Measurements from ENCODE around the gene OPHN1.

The OPHN1 gene

DNA sequence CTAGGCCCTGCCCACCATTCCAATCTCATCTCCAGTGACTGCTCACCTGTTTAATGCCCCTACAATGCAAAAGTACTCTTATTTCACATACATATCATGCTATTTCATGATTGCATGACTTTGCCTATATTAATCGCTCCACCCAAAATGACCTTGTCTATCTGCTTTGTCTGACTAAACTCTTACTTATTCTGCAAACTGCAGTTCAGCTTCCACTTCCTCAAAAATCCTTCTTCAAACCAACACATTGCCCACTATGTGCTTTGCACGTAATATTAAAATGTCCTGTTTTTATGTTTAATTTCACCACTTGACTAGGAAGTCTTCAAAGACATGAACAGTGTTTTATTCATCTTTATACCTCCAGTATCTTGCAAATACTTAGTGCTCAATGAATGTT, 229.6 kb downstream of the OPHN1 start:
- Histone ChIP-seq H3K79me2 (ENCODE audit: insufficient read depth, low read depth) (no peaks in the 10 kb centered on the region), H3K4me2 (no peak overlapping the region), H3K36me3 (ENCODE audit: insufficient read depth) (no peaks in the 10 kb centered on the region), H3K9ac (no peak overlapping the region), H3K4me1 (ENCODE audit: low read depth, poor library complexity, severe bottlenecking) (no peaks in the 10 kb centered on the region), H3K27ac (no peak overlapping the region), H4K20me1 (ENCODE audit: insufficient read depth) (no peaks in the 10 kb centered on the region), H3K4me3 (IDR thresholded peaks at IDR 0.05; ENCODE audit: insufficient read depth, low read depth, low read length) (no peak overlapping the region), H2AFZ (ENCODE audit: low read depth) (no peak overlapping the region), H3K27me3 (ENCODE audit: insufficient read depth, low read depth) (no peaks in the 10 kb centered on the region)
- TF ChIP-seq CTCF (conservative IDR thresholded peaks at IDR 0.05; ENCODE audit: low read depth, low read length), result no peak

GRCh38 chrX:68203211-68203610, 230.1 kb downstream of the OPHN1 start:
- Histone ChIP-seq H3K27me3 (ENCODE audit: insufficient read depth, low read depth) (no peaks in the 10 kb centered on the region), H3K4me3 (IDR thresholded peaks at IDR 0.05; ENCODE audit: insufficient read depth, low read depth, low read length) (no peak overlapping the region), H4K20me1 (ENCODE audit: insufficient read depth) (no peaks in the 10 kb centered on the region), H3K36me3 (ENCODE audit: insufficient read depth) (no peaks in the 10 kb centered on the region), H3K9ac (no peak overlapping the region), H3K4me2 (no peak overlapping the region), H3K27ac (no peak overlapping the region), H2AFZ (ENCODE audit: low read depth) (no peak overlapping the region), H3K4me1 (ENCODE audit: low read depth, poor library complexity, severe bottlenecking) (no peaks in the 10 kb centered on the region), H3K79me2 (ENCODE audit: insufficient read depth, low read depth) (no peaks in the 10 kb centered on the region)
- TF ChIP-seq CTCF (conservative IDR thresholded peaks at IDR 0.05; ENCODE audit: low read depth, low read length), result no peak

DNA sequence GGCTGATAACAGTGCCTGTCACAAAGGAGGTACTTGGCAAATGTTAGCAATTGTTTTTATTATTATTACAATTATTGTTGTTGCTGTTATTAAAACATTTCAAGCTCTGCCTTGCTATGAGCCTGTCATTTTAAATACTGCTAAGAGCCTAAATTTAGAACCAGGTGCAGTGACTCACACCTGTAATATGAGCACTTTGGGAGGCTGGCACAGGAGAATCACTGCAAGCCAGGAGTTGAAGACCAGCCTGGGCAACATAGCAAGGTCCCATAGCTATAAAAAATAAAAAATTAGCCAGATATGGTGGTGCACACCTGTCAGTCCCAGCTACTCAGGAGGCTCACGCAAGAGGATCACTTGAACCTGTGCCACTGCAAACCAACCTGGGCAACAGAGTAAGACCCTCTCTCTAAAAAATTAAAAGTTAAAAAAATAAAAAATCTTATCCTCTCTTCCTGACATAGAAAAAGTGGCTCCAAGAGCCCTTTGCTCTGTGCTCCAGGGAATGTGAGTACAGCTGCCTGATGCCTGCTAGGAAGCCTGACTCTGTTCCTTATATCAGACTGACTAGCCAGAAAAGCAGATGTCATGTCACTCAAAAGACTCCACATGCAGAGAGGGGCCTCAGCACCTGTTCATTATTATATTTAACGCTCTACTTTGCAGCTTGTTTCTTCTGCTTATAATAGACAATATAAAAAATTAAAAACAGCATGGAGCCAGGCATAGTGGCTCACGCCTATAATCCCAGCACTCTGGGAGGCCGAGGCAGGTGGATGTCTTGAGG, 234.0 kb downstream of the OPHN1 start:
- Histone ChIP-seq H3K9ac (no peak overlapping the region), H3K36me3 (ENCODE audit: insufficient read depth) (no peaks in the 10 kb centered on the region), H3K27ac (no peak overlapping the region), H3K4me3 (IDR thresholded peaks at IDR 0.05; ENCODE audit: insufficient read depth, low read depth, low read length) (no peak overlapping the region), H2AFZ (ENCODE audit: low read depth) (no peak overlapping the region), H3K4me1 (ENCODE audit: low read depth, poor library complexity, severe bottlenecking) (no peaks in the 10 kb centered on the region), H3K4me2 (no peak overlapping the region), H3K27me3 (ENCODE audit: insufficient read depth, low read depth) (no peaks in the 10 kb centered on the region), H4K20me1 (ENCODE audit: insufficient read depth) (no peaks in the 10 kb centered on the region), H3K79me2 (ENCODE audit: insufficient read depth, low read depth) (no peaks in the 10 kb centered on the region)
- TF ChIP-seq CTCF (conservative IDR thresholded peaks at IDR 0.05; ENCODE audit: low read depth, low read length), result no peak

DNA sequence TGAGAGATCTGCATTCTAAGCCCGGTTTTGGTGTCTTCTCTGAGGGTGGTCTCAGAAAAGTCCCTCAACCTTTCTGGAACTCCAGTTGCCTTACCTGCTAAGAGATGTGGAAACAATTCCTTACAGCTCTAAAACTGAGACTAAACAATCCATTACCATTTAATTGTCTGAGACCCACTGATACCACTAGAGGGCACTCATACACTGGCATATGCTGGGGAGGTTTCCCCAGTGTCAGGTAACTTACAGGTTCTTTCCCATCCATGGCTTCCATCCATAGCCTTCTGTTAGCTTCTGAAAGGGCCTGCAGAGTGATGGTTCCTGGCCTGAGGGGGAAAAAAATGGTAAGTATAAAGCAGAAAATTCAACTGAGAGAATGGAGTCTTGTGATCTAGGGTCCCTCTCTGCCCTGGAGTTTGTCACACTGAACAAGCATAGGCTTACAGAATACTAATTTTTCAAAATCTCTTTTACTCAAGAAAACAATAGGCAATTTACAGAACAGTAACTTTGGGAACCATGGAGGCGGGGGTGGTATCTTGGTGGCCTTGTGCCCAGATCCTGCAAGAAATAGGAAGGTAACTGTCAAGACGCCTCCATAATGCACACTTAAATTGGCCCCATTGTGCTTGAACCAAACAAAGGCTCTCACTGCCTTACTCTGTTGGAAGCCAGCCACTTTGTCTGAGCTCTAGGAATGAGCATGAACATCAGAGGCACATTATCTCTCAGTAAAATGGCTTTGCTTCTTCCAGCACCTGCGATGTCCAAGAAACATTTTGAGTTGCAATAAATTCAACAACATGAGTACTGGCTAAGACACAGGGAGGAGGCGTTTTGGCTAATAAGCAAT, 236.1 kb downstream of the OPHN1 start:
- no peak overlapping the region for H3K9ac ChIP-seq
- no peaks in the 10 kb centered on the region for H3K36me3 ChIP-seq (ENCODE audit: insufficient read depth)
- H4K20me1 ChIP-seq (ENCODE audit: insufficient read depth), result no peaks in the 10 kb centered on the region
- H3K27ac ChIP-seq, result no peak overlapping the region
- H3K4me3 ChIP-seq (IDR thresholded peaks at IDR 0.05; ENCODE audit: insufficient read depth, low read depth, low read length), result no peak overlapping the region
- H3K27me3 ChIP-seq (ENCODE audit: insufficient read depth, low read depth), result no peaks in the 10 kb centered on the region
- H3K4me2 ChIP-seq, result no peak overlapping the region
- H3K79me2 ChIP-seq (ENCODE audit: insufficient read depth, low read depth), result no peaks in the 10 kb centered on the region
- H2AFZ ChIP-seq (ENCODE audit: low read depth), result no peak overlapping the region
- H3K4me1 ChIP-seq (ENCODE audit: low read depth, poor library complexity, severe bottlenecking), result no peaks in the 10 kb centered on the region
- TF ChIP-seq CTCF (conservative IDR thresholded peaks at IDR 0.05; ENCODE audit: low read depth, low read length), result peak; percentile 80
